ENCODE results near the gene ZYX.
A peak's percentile ranks its signal among the peaks of the same experiment; 100 is the strongest.

ZYX gene

GRCh38 chr7:143426479-143427142, 45.5 kb downstream of the ZYX start:
- Mint-ChIP-seq H3K4me3 (no peak overlapping the region), H3K27me3 (ENCODE audit: low read depth) (no peaks in the 10 kb centered on the region), H3K36me3 (ENCODE audit: low read depth) (no peaks in the 10 kb centered on the region), H3K27ac (peak overlapping the region; percentile 28), H3K9me3 (no peaks in the 10 kb centered on the region), H3K4me1 (ENCODE audit: low read depth) (peaks cover 6% of the 10 kb centered on the region)

- Mint-ChIP-seq H3K4me1 (ENCODE audit: low read depth) (peaks cover 6% of the 10 kb centered on the region), H3K9me3 (no peaks in the 10 kb centered on the region), H3K4me3 (no peak overlapping the region), H3K27me3 (ENCODE audit: low read depth) (peaks cover 14% of the 10 kb centered on the region), H3K27ac (no peak overlapping the region), H3K36me3 (ENCODE audit: low read depth) (no peaks in the 10 kb centered on the region)
Observed at GRCh38 chr7:143429770-143430698, 48.9 kb downstream of the ZYX start.

GRCh38 chr7:143431109-143431508, 50.0 kb downstream of the ZYX start:
- Mint-ChIP-seq H3K36me3 (ENCODE audit: low read depth) (no peaks in the 10 kb centered on the region), H3K27me3 (ENCODE audit: low read depth) (peaks cover 14% of the 10 kb centered on the region), H3K4me3 (no peak overlapping the region), H3K27ac (no peak overlapping the region), H3K9me3 (no peaks in the 10 kb centered on the region), H3K4me1 (ENCODE audit: low read depth) (peaks cover 8% of the 10 kb centered on the region)

GRCh38 chr7:143433759-143434158, 52.6 kb downstream of the ZYX start:
- Mint-ChIP-seq H3K36me3 (ENCODE audit: low read depth) (no peaks in the 10 kb centered on the region), H3K4me3 (no peak overlapping the region), H3K4me1 (ENCODE audit: low read depth) (peaks cover 12% of the 10 kb centered on the region), H3K9me3 (no peaks in the 10 kb centered on the region), H3K27ac (no peak overlapping the region), H3K27me3 (ENCODE audit: low read depth) (peaks cover 14% of the 10 kb centered on the region)

- H3K9me3 Mint-ChIP-seq = no peaks in the 10 kb centered on the region
- H3K36me3 Mint-ChIP-seq (ENCODE audit: low read depth) = no peaks in the 10 kb centered on the region
- peaks cover 13% of the 10 kb centered on the region for H3K4me1 Mint-ChIP-seq (ENCODE audit: low read depth)
- no peak overlapping the region for H3K4me3 Mint-ChIP-seq
- no peak overlapping the region for H3K27ac Mint-ChIP-seq
- peaks cover 14% of the 10 kb centered on the region for H3K27me3 Mint-ChIP-seq (ENCODE audit: low read depth)
Observed at GRCh38 chr7:143434660-143435059, 53.5 kb downstream of the ZYX start.

GRCh38 chr7:143435266-143435665, 54.1 kb downstream of the ZYX start:
- Mint-ChIP-seq H3K36me3 (ENCODE audit: low read depth) (no peaks in the 10 kb centered on the region), H3K27me3 (ENCODE audit: low read depth) (peaks cover 14% of the 10 kb centered on the region), H3K9me3 (no peaks in the 10 kb centered on the region), H3K4me3 (no peak overlapping the region), H3K27ac (no peak overlapping the region), H3K4me1 (ENCODE audit: low read depth) (peaks cover 15% of the 10 kb centered on the region)

GRCh38 chr7:143436325-143436946, 55.3 kb downstream of the ZYX start:
- Mint-ChIP-seq H3K27ac (no peak overlapping the region), H3K27me3 (ENCODE audit: low read depth) (peaks cover 14% of the 10 kb centered on the region), H3K9me3 (no peaks in the 10 kb centered on the region), H3K36me3 (ENCODE audit: low read depth) (no peaks in the 10 kb centered on the region), H3K4me3 (no peak overlapping the region), H3K4me1 (ENCODE audit: low read depth) (peaks cover 15% of the 10 kb centered on the region)

- peak overlapping the region; percentile 45 for H3K27ac Mint-ChIP-seq
- H3K36me3 Mint-ChIP-seq (ENCODE audit: low read depth) = no peaks in the 10 kb centered on the region
- no peaks in the 10 kb centered on the region for H3K9me3 Mint-ChIP-seq
- peaks cover 5% of the 10 kb centered on the region for H3K27me3 Mint-ChIP-seq (ENCODE audit: low read depth)
- peaks cover 15% of the 10 kb centered on the region for H3K4me1 Mint-ChIP-seq (ENCODE audit: low read depth)
- no peak overlapping the region for H3K4me3 Mint-ChIP-seq
Observed at GRCh38 chr7:143437578-143437977, 56.4 kb downstream of the ZYX start.

GRCh38 chr7:143439866-143440265, 58.7 kb downstream of the ZYX start:
- no peaks in the 10 kb centered on the region for H3K36me3 Mint-ChIP-seq (ENCODE audit: low read depth)
- no peak overlapping the region for H3K4me3 Mint-ChIP-seq
- H3K27ac Mint-ChIP-seq = no peak overlapping the region
- H3K9me3 Mint-ChIP-seq = no peaks in the 10 kb centered on the region
- no peaks in the 10 kb centered on the region for H3K27me3 Mint-ChIP-seq (ENCODE audit: low read depth)
- peaks cover 15% of the 10 kb centered on the region for H3K4me1 Mint-ChIP-seq (ENCODE audit: low read depth)

All from T-helper 1 cell treated with Interleukin-12 subunit alpha and Interleukin-12 subunit beta and Interleukin-4 antibody, amounts not matched to agents 30 μg/mL and 1 μg/mL, for 36 hours (primary cell).